ENCODE results near the gene PALM3.
"Not testable (repeated sequence)": the region's sequence is repeated elsewhere in the genome, so short reads cannot be mapped to it uniquely, and the experiment has no call there.

The PALM3 gene

DNA sequence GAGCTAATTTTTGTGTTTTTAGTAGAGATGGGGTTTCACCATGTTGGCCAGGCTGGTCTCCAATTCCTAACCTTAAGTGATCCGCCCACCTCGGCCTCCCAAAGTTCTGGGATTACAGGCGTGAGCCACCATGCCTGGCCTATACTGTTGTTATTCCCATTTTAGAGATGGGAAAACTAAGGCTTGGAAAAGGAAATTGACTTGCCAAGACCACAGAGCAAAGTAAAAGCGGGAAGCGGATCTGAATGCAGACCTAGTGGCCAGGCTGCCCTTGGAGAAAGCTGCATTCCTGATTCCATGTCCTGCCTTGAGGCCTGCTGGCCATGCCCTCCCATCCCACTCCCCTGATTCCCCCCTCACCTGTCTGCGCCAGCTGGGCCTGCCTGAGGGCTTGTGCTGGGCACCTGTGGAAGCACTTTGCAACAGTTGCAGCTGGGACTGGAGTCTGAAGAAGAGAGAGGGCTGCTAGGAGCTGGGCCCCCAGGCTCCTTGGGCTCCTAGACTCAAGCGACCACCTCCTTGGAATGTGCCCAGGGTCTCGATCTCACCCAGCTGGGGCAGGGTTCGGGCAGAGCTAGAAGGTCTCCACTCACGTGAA lies 5.7 kb downstream of the PALM3 start:
- Histone ChIP-seq H3K27ac (ENCODE audit: low read depth, low read length) (no peak overlapping the region), H3K36me3 (ENCODE audit: insufficient read depth, low read length) (no peaks in the 10 kb centered on the region), H3K4me1 (ENCODE audit: insufficient read depth, low read length) (peaks cover 9% of the 10 kb centered on the region), H3K9ac (ENCODE audit: low read length) (no peak overlapping the region), H3K27me3 (ENCODE audit: control insufficient read depth in 1 of 2, insufficient read depth in 2 of 2, low read length in 2 of 2) (peaks cover 28% of the 10 kb centered on the region in 2 donors), H3K9me3 (ENCODE audit: low read length) (peaks cover 7% of the 10 kb centered on the region), H3K4me3 (ENCODE audit: low read depth in 1 of 2, low read length in 2 of 2) (no peak overlapping the region)

DNA sequence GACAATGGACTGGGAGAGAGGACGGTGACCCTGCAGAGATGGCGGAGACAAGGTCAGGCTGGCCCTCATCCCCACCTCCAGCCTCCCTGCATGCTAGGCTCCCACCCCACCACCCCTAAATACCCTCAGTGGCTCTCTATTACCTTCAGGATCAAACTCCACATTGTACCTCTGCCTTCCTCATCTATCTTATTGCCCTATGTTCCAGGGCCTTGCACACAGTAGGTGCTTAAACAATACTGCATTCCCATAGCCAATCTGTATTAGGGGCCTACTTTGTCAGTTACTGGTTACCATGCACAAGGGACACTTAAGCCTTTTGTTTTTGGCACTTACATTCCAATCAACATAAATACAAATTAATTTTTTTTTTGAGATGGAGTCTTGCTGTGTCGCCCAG lies 6.5 kb downstream of the PALM3 start:
- no peaks in the 10 kb centered on the region for H3K36me3 ChIP-seq (ENCODE audit: insufficient read depth, low read length)
- no peak overlapping the region for H3K4me3 ChIP-seq (ENCODE audit: low read depth in 1 of 2, low read length in 2 of 2)
- H3K27ac ChIP-seq (ENCODE audit: low read depth, low read length) = no peak overlapping the region
- H3K4me1 ChIP-seq (ENCODE audit: insufficient read depth, low read length) = peaks cover 9% of the 10 kb centered on the region
- peaks cover 24 to 27% of the 10 kb centered on the region in 2 donors for H3K27me3 ChIP-seq (ENCODE audit: control insufficient read depth in 1 of 2, insufficient read depth in 2 of 2, low read length in 2 of 2)
- H3K9me3 ChIP-seq (ENCODE audit: low read length) = peaks cover 7% of the 10 kb centered on the region
- no peak overlapping the region for H3K9ac ChIP-seq (ENCODE audit: low read length)

DNA sequence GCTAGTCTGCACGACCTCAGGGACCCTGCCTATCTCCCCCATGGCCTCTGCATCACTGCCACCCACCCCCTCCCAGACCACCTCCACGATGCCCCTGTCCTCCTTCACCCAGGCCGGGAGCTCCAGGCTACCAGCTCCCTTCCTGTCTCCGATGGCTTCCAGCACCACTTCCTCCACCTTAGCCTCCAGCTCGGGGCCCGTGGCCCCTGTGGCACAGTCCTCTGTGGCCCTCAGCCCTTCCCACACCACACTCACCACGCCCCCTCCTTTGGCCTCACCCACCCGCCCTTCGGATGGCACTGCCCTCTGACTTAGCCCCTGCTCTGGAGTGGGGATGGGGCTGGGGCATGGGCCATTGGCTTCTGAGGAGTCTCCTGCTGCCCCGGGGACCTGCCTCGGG lies 7.2 kb downstream of the PALM3 start:
- H3K36me3 ChIP-seq (ENCODE audit: insufficient read depth, low read length) = no peaks in the 10 kb centered on the region
- no peak overlapping the region for H3K27ac ChIP-seq (ENCODE audit: low read depth, low read length)
- no peak overlapping the region for H3K9ac ChIP-seq (ENCODE audit: low read length)
- H3K4me1 ChIP-seq (ENCODE audit: insufficient read depth, low read length) = peaks cover 9% of the 10 kb centered on the region
- H3K9me3 ChIP-seq (ENCODE audit: low read length) = peaks cover 7% of the 10 kb centered on the region
- H3K27me3 ChIP-seq (ENCODE audit: control insufficient read depth in 1 of 2, insufficient read depth in 2 of 2, low read length in 2 of 2) = peaks cover 20% of the 10 kb centered on the region in 2 donors
- H3K4me3 ChIP-seq (ENCODE audit: low read depth in 1 of 2, low read length in 2 of 2) = no peak overlapping the region

DNA sequence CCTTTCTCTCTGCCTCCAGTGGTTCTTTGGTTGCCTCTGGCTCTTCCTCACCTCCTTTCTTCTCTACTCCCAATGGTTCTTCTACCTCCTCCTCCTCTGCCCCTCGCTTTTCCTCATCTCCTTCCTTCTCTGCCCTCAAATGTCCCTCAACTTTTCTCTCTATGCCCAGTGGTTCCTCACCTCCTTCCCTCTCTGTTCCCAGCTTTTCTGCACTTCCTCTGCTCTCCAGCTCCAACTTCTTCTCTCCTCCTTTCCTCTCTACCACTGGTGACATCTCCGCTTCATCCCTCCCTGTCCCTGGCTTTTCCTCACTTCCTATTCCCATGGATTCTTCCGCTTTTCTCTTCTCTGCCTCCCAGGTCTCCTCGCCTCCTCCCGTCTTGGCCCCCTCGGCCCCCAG lies 7.8 kb downstream of the PALM3 start:
- Histone ChIP-seq H3K27me3 (ENCODE audit: control insufficient read depth in 1 of 2, insufficient read depth in 2 of 2, low read length in 2 of 2) (peaks cover 14 to 15% of the 10 kb centered on the region in 2 donors), H3K27ac (ENCODE audit: low read depth, low read length) (no peak overlapping the region), H3K9ac (ENCODE audit: low read length) (no peak overlapping the region), H3K4me3 (ENCODE audit: low read depth in 1 of 2, low read length in 2 of 2) (no peak overlapping the region), H3K4me1 (ENCODE audit: insufficient read depth, low read length) (peaks cover 9% of the 10 kb centered on the region), H3K36me3 (ENCODE audit: insufficient read depth, low read length) (no peaks in the 10 kb centered on the region), H3K9me3 (ENCODE audit: low read length) (peaks cover 7% of the 10 kb centered on the region)

DNA sequence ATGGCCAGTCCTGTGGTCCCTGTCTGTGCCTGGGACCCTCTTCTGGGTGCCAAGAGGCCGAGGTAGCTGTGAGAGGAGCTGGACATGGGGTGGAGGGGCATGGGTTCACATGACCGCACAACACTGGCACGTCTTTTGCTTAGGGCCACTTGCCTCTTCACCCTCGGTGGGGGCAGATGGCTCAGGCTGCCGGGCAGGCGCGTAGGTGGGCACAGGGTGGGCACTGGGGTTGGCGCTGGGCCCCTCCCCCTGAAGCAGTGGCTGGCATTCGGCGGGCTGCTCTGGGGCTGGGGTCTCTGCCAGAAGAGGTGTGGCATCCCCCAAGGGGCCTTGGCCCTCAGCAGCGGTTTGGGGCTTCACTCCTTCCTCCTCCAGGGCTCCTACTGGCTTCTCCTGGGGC lies 8.4 kb downstream of the PALM3 start:
- H3K4me1 ChIP-seq (ENCODE audit: insufficient read depth, low read length) = peaks cover 5% of the 10 kb centered on the region
- no peak overlapping the region for H3K27ac ChIP-seq (ENCODE audit: low read depth, low read length)
- peaks cover 8 to 9% of the 10 kb centered on the region in 2 donors for H3K27me3 ChIP-seq (ENCODE audit: control insufficient read depth in 1 of 2, insufficient read depth in 2 of 2, low read length in 2 of 2)
- H3K4me3 ChIP-seq (ENCODE audit: low read depth in 1 of 2, low read length in 2 of 2) = no peak overlapping the region
- no peaks in the 10 kb centered on the region for H3K36me3 ChIP-seq (ENCODE audit: insufficient read depth, low read length)
- peaks cover 7% of the 10 kb centered on the region for H3K9me3 ChIP-seq (ENCODE audit: low read length)
- no peak overlapping the region for H3K9ac ChIP-seq (ENCODE audit: low read length)

DNA sequence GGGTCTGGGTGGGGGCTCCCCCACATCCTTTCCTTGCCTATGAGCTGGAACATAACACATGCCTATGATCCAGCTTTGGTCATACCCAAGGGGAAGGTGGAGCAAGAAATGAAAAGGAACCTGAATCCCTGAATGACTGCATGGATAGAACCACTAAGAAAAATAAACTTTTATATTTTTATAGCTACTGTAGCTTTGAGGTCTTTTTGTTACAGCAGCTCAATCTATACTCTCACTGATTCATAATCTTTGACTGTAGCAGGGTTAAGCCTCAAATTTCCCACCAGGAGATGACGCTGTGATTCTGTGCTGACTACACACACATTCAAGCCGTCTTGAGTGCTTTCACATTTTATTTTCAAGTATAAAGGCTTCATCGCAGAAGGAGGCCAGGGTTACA lies 8.8 kb downstream of the PALM3 start:
- Histone ChIP-seq H3K27ac (ENCODE audit: low read depth, low read length) (no peak overlapping the region), H3K9me3 (ENCODE audit: low read length) (peaks cover 7% of the 10 kb centered on the region), H3K9ac (ENCODE audit: low read length) (no peak overlapping the region), H3K4me3 (ENCODE audit: low read depth in 1 of 2, low read length in 2 of 2) (no peak overlapping the region), H3K36me3 (ENCODE audit: insufficient read depth, low read length) (no peaks in the 10 kb centered on the region), H3K27me3 (ENCODE audit: control insufficient read depth in 1 of 2, insufficient read depth in 2 of 2, low read length in 2 of 2) (peaks cover 3 to 4% of the 10 kb centered on the region in 2 donors), H3K4me1 (ENCODE audit: insufficient read depth, low read length) (peaks cover 3% of the 10 kb centered on the region)

DNA sequence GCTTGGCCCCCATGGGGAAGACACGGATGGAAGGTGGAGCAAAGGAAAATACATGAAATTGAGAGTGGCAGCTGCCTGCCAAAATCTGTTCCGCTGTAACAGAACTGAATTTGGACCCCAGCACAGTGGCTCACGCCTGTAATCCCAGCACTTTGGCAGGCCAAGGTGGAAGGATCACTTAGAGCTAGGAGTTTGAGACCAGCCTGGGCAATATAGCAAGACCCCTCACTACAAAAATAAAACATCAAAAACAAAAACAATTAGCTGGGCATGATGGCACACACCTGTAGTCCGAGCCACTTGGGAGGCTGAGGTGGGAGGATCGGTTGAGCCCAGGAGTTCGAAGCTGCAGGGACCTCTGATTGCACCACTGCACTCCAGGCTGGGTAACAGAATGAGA lies 9.4 kb downstream of the PALM3 start:
- no peak overlapping the region for H3K9ac ChIP-seq (ENCODE audit: low read length)
- H3K9me3 ChIP-seq (ENCODE audit: low read length) = peaks cover 7% of the 10 kb centered on the region
- no peaks in the 10 kb centered on the region for H3K4me1 ChIP-seq (ENCODE audit: insufficient read depth, low read length)
- no peak overlapping the region for H3K4me3 ChIP-seq (ENCODE audit: low read depth in 1 of 2, low read length in 2 of 2)
- H3K27me3 ChIP-seq (ENCODE audit: control insufficient read depth in 1 of 2, insufficient read depth in 2 of 2, low read length in 2 of 2) = no peaks in the 10 kb centered on the region
- no peak overlapping the region for H3K27ac ChIP-seq (ENCODE audit: low read depth, low read length)
- no peaks in the 10 kb centered on the region for H3K36me3 ChIP-seq (ENCODE audit: insufficient read depth, low read length)

DNA sequence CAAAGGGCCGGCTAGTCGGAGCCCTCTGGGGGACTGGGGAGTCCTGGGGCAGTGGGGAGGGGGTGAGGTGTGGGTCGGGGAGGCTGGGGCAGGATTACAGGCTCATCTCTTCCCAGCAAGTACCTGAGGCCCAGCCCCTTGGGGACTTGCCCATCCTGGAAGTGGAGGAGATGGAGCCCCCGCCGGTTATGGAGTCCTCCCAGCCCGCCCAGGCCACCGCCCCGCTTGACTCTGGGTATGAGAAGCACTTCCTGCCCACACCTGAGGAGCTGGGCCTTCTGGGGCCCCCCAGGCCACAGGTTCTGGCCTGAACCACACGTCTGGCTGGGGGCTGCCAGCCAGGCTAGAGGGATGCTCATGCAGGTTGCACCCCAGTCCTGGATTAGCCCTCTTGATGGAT lies 9.9 kb downstream of the PALM3 start:
- Histone ChIP-seq H3K36me3 (ENCODE audit: insufficient read depth, low read length) (no peaks in the 10 kb centered on the region), H3K27me3 (ENCODE audit: control insufficient read depth in 1 of 2, insufficient read depth in 2 of 2, low read length in 2 of 2) (no peaks in the 10 kb centered on the region), H3K4me1 (ENCODE audit: insufficient read depth, low read length) (no peaks in the 10 kb centered on the region), H3K9me3 (ENCODE audit: low read length) (peaks cover 7% of the 10 kb centered on the region), H3K4me3 (ENCODE audit: low read depth in 1 of 2, low read length in 2 of 2) (no peak overlapping the region), H3K27ac (ENCODE audit: low read depth, low read length) (no peak overlapping the region), H3K9ac (ENCODE audit: low read length) (no peak overlapping the region)

DNA sequence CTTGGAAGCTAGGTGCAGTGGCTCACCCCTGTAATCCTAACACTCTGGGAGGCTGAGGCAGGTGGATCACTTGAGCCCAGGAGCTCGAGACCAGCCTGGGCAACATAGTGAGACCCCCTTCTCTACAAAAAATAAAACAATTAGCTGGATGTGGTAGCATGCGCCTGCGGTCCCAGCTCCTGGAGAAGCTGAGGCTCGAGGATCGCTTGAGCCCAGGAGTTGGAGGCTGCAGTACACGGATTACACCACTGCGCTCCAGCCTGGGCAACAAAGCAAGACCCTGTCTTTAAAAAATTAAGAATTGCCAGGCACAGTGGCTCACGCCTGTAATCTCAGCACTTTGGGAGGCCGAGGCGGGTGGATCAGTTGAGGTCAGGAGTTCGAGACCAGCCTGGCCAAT lies 10.9 kb downstream of the PALM3 start:
- H3K9ac ChIP-seq (ENCODE audit: low read length); H3K4me3 ChIP-seq (ENCODE audit: low read depth in 1 of 2, low read length in 2 of 2); H3K27me3 ChIP-seq (ENCODE audit: control insufficient read depth in 1 of 2, insufficient read depth in 2 of 2, low read length in 2 of 2); H3K4me1 ChIP-seq (ENCODE audit: insufficient read depth, low read length); H3K27ac ChIP-seq (ENCODE audit: low read depth, low read length); H3K9me3 ChIP-seq (ENCODE audit: low read length); H3K36me3 ChIP-seq (ENCODE audit: insufficient read depth, low read length): not testable (repeated sequence)

DNA sequence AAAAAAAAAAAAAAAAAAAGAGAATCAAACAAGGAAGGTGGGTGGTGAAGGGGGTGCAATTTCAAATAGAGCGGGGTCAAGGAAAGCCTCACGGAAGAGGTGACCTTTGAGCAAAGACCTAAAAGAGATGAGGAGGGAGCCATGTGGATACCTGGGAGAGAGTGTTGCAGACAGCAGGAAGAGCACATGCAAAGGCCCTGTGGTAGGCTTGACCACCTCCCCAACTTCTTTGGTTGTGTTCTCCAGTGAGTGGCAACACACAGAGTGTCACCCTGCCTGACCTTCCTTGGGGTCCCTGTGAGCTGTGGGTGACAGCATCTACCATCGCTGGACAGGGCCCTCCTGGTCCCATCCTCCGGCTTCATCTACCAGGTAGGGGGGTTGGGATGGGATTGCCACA lies 11.4 kb downstream of the PALM3 start:
- H3K36me3 ChIP-seq (ENCODE audit: insufficient read depth, low read length) = no peaks in the 10 kb centered on the region
- no peaks in the 10 kb centered on the region for H3K4me1 ChIP-seq (ENCODE audit: insufficient read depth, low read length)
- H3K4me3 ChIP-seq (ENCODE audit: low read depth in 1 of 2, low read length in 2 of 2) = no peak overlapping the region
- no peak overlapping the region for H3K9ac ChIP-seq (ENCODE audit: low read length)
- H3K27ac ChIP-seq (ENCODE audit: low read depth, low read length) = no peak overlapping the region
- no peaks in the 10 kb centered on the region for H3K27me3 ChIP-seq (ENCODE audit: control insufficient read depth in 1 of 2, insufficient read depth in 2 of 2, low read length in 2 of 2)
- peaks cover 7% of the 10 kb centered on the region for H3K9me3 ChIP-seq (ENCODE audit: low read length)

DNA sequence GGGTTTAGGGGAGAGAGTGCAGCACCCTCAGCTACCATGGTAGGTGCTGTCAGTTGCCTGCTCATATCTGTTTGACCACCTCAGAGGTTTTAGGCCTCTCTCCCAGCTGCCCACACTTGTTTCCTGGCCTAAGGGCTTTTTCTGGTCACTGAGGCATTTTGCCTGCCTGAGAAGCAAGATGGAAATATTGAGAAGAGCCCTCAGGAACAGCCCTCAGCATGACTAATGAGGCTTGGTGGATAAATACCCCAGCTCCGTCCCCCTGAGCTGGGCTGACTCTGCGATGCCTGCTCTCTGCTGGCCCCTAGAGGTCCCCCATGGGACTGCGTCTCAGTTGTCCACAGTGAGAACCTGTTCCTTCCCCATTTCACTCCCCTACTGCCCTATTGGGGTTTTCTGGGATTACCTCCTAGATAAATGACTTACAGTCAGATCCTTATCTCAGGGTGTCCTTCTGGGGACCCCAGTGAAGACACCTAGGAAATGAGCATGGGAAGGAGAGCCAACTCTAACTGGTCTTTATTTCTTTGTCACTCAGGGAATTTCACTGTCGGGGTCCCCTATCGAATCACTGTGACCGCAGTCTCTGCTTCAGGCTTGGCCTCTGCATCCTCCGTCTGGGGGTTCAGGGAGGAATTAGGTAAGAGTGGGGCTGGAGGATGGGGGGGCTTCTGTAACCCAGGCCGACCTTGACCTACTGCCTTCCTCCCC lies 13.3 kb downstream of the PALM3 start:
- Histone ChIP-seq H3K9ac (ENCODE audit: low read length) (no peak overlapping the region), H3K36me3 (ENCODE audit: insufficient read depth, low read length) (no peaks in the 10 kb centered on the region), H3K4me3 (ENCODE audit: low read depth in 1 of 2, low read length in 2 of 2) (no peak overlapping the region), H3K27me3 (ENCODE audit: control insufficient read depth in 1 of 2, insufficient read depth in 2 of 2, low read length in 2 of 2) (no peaks in the 10 kb centered on the region), H3K9me3 (ENCODE audit: low read length) (peaks cover 7% of the 10 kb centered on the region), H3K4me1 (ENCODE audit: insufficient read depth, low read length) (no peaks in the 10 kb centered on the region), H3K27ac (ENCODE audit: low read depth, low read length) (no peak overlapping the region)

DNA sequence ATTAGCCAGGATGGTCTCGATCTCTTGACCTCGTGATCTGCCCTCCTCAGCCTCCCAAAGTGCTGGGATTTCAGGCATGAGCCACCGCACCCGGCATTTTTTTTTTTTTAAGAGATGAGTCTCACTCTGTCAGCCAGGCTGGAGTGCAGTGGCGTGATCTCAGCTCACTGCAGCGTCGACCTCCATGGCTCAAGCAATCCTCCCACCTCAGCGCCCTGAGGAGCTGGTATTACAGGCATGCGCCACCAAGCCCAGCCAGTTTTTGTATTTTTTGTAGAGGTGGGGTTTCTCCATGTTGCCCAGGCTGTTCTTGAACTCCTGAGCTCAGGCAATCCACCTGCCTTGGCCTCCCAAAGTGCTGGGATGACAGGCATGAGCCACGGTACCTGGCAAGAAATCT lies 14.0 kb downstream of the PALM3 start:
- H3K36me3 ChIP-seq (ENCODE audit: insufficient read depth, low read length); H3K9ac ChIP-seq (ENCODE audit: low read length); H3K4me3 ChIP-seq (ENCODE audit: low read depth in 1 of 2, low read length in 2 of 2); H3K27me3 ChIP-seq (ENCODE audit: control insufficient read depth in 1 of 2, insufficient read depth in 2 of 2, low read length in 2 of 2); H3K9me3 ChIP-seq (ENCODE audit: low read length); H3K4me1 ChIP-seq (ENCODE audit: insufficient read depth, low read length); H3K27ac ChIP-seq (ENCODE audit: low read depth, low read length): not testable (repeated sequence)

Measured in muscle layer of colon (tissue), 2 donors.